NB4 (cell line): ENCODE measurements around the gene KCNQ1.

Source experiments
- DNase-seq: peaks from one replicate; pipeline ENCODE4 v3.0.0; 2010; ENCODE audit warnings: low read depth
- H3K4me3 ChIP-seq: one replicate; pipeline ENCODE4 v1.5.1; 2011; ENCODE audit warnings: mild to moderate bottlenecking, low read depth, low read length, moderate library complexity
- CTCF ChIP-seq: IDR thresholded peaks from one replicate; pipeline ENCODE4 v1.5.1; 2012; ENCODE audit warnings: low read depth, low read length
- MAX ChIP-seq: IDR thresholded peaks from 2 replicates; pipeline ENCODE4 v1.6.1; 2011; ENCODE audit warnings: low read depth, low read length
- MYC ChIP-seq: IDR thresholded peaks from 2 replicates; pipeline ENCODE4 v1.6.1; 2011; ENCODE audit warnings: low read depth, low read length
- POLR2A ChIP-seq: IDR thresholded peaks from 2 replicates; pipeline ENCODE4 v1.6.1; 2011; ENCODE audit warnings: mild to moderate bottlenecking; ENCODE audit not compliant: insufficient read length; ENCODE audit errors: extremely low read depth

The KCNQ1 gene

GRCh38 chr11:2817431-2817830 lies 372.6 kb downstream of the KCNQ1 start:
- DNase-seq = no peak
- H3K4me3 ChIP-seq = no peak overlapping the region
- TF ChIP-seq POLR2A (no peak), CTCF (no peak), MAX (no peak), MYC (no peak)

GRCh38 chr11:2818021-2818420 lies 373.2 kb downstream of the KCNQ1 start:
- DNase-seq = no peak
- H3K4me3 ChIP-seq = no peak overlapping the region
- TF ChIP-seq MYC (no peak), MAX (no peak), CTCF (no peak), POLR2A (no peak)

- no peak overlapping the region for H3K4me3 ChIP-seq
- TF ChIP-seq MYC (no peak), MAX (no peak), POLR2A (no peak)
- DNase-seq = no peak
Measured at GRCh38 chr11:2818503-2818902, 373.7 kb downstream of the KCNQ1 start.

GRCh38 chr11:2819316-2819715 lies 374.5 kb downstream of the KCNQ1 start:
- no peak overlapping the region for H3K4me3 ChIP-seq
- DNase-seq = no peak
- no peak for TF ChIP-seq MAX
- no peak for TF ChIP-seq POLR2A
- TF ChIP-seq MYC = no peak
- no peak for TF ChIP-seq CTCF

- no peak for TF ChIP-seq CTCF
- no peak for TF ChIP-seq MYC
- no peak for TF ChIP-seq MAX
- DNase-seq = no peak
- no peak overlapping the region for H3K4me3 ChIP-seq
Measured at GRCh38 chr11:2820976-2821375, 376.2 kb downstream of the KCNQ1 start.

GRCh38 chr11:2821891-2822290 lies 377.1 kb downstream of the KCNQ1 start:
- no peak for DNase-seq
- no peak overlapping the region for H3K4me3 ChIP-seq
- TF ChIP-seq MAX (no peak), POLR2A (no peak), MYC (no peak), CTCF (no peak)
